Measurements from ENCODE around the gene LRRC26.

Gene LRRC26

GRCh38 chr9:137192448-137192780 is 22.6 kb upstream of the LRRC26 start:
- Histone ChIP-seq H3K27ac (no peak overlapping the region), H3K9me3 (no peaks in the 10 kb centered on the region), H3K27me3 (no peaks in the 10 kb centered on the region), H3K4me3 (ENCODE audit: low read depth in 1 of 2, low read length in 1 of 2) (no peak overlapping the region), H3K36me3 (peaks cover 18% of the 10 kb centered on the region), H3K4me1 (ENCODE audit: control insufficient read depth in 1 of 2, insufficient read depth in 1 of 2, low read depth in 1 of 2, low read length in 1 of 2) (peaks cover 23 to 26% of the 10 kb centered on the region in 2 experiments)
- TF ChIP-seq CTCF (IDR thresholded peaks at IDR 0.05), result no peak

DNA sequence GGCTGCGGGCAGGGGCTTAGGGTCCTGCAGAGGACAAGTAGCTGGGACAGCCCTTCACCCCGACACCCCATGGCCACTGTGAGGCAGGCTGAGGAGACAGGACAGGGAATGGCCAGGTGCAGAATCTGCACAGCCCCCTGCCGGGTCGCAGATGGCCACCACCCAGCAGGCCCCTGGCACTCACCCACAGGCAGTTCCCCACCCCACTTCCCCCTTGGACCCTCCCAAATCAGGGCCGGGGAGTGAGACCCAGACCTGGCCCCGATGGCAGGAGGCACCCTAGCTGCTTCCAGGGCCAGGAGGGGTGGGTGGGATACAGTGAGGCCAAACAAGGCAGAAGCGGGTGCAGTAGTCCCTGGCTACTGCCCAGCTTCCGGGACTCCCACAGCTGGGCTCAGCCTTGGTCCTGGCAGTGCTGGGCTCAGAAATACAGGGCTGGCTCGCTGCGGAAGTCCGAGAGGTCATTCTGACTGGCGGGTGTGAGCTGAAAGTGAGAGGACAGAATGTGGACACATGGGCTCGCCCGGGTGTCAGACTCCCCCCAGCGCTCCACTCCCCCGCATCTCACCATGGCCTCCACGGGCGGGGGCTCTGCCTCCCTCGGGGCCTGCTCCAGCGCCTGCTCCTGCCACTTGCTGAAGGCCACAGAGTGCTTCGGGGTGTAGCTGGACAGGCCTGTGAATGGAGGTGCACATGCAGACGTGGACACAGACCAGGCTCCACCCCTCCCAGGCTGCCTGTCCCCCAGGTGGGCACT is 22.0 kb upstream of the LRRC26 start:
- Histone ChIP-seq H3K36me3 (peaks cover 22% of the 10 kb centered on the region), H3K27ac (no peak overlapping the region), H3K4me1 (ENCODE audit: control insufficient read depth in 1 of 2, insufficient read depth in 1 of 2, low read depth in 1 of 2, low read length in 1 of 2) (peaks cover 28 to 31% of the 10 kb centered on the region in 2 experiments), H3K9me3 (no peaks in the 10 kb centered on the region), H3K27me3 (no peaks in the 10 kb centered on the region), H3K4me3 (ENCODE audit: low read depth in 1 of 2, low read length in 1 of 2) (no peak overlapping the region)
- no peak for TF ChIP-seq CTCF (IDR thresholded peaks at IDR 0.05)

DNA sequence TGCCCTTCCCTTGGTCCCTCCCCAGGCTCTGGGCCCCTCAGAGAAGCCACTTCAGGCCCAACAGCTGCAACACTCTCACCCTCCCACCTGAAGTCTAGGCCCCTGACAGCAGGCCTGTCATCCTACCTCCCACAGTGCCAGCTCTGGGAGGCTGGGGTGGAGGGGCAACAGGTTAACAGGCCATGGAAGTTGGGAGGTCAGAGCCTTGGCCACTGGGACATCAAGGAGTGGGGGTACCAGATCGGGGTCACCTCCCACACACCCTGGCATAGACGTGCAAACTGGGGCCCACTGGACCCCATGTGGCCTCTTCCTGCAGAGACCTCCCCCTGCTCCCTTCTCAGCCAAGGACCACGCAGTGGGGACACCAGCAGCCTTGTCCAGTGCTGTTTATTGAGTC is 21.4 kb upstream of the LRRC26 start:
- Histone ChIP-seq H3K9me3 (no peaks in the 10 kb centered on the region), H3K27me3 (no peaks in the 10 kb centered on the region), H3K27ac (no peak overlapping the region), H3K4me1 (ENCODE audit: control insufficient read depth in 1 of 2, insufficient read depth in 1 of 2, low read depth in 1 of 2, low read length in 1 of 2) (peaks cover 34% of the 10 kb centered on the region in 2 experiments), H3K36me3 (peaks cover 28% of the 10 kb centered on the region), H3K4me3 (ENCODE audit: low read depth in 1 of 2, low read length in 1 of 2) (no peak overlapping the region)
- TF ChIP-seq CTCF (IDR thresholded peaks at IDR 0.05), result no peak

- Histone ChIP-seq H3K36me3 (peaks cover 37% of the 10 kb centered on the region), H3K9me3 (no peaks in the 10 kb centered on the region), H3K27me3 (no peaks in the 10 kb centered on the region), H3K27ac (peak overlapping the region; percentile 98), H3K4me1 (ENCODE audit: control insufficient read depth in 1 of 2, insufficient read depth in 1 of 2, low read depth in 1 of 2, low read length in 1 of 2) (peaks cover 34% of the 10 kb centered on the region in 2 experiments), H3K4me3 (ENCODE audit: low read depth in 1 of 2, low read length in 1 of 2) (peak overlapping the region in 1 of 2 experiments; percentile 97)
- no peak for TF ChIP-seq CTCF (IDR thresholded peaks at IDR 0.05)
These were observed 20.5 kb upstream of the LRRC26 start for GRCh38 chr9:137190315-137190856.

DNA sequence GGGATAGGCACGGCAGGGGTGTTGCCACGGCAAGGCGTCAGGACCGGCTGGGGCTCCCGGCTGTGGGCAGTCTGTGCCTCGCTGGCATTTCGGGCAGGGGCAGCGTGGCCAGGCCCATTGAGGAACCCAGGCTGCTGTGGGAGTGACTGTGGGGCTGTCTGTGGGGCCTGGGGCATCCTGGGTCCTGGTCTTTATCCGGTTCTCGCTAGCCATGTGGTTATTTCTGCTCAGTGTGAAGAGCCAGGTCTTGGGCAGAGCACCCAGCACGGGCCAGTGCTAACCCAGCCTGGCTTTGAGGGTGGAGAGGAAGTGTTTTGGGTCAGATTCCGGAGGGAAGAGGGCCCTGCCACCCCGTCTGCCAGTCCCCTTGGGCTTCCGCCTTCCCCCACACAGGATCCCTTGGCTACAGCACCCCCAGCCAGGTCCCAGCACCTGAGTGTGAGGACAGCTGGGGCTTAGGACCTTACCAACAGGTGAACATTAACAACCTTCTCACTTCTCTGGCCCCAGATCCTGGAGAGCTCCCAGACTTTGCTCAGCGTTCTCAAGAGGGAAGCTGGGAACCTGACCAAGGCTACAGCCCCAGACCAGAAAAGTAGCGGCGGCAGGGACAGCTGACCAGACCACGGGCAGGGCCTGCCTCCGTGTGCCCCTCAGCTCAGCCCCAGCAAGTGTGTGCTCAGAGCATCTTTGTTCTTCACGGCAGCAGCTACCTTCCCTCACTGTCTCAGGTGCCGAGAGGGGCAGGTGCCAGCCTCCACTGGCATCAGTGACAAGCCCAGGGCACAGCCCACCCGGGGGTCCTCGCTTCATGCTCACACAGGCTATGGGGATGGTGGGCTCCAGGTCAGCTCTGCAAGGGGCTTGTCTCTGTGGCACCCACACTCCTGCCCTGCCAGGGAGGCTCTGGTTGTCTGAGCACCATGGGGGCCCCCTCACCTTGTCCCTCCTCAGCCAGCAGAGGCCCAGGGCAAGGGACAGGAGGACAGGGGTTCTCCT is 19.7 kb upstream of the LRRC26 start:
- H3K36me3 ChIP-seq, result peaks cover 45% of the 10 kb centered on the region
- no peaks in the 10 kb centered on the region for H3K9me3 ChIP-seq
- TF ChIP-seq CTCF (IDR thresholded peaks at IDR 0.05), result no peak
- no peaks in the 10 kb centered on the region for H3K27me3 ChIP-seq
- peaks cover 34% of the 10 kb centered on the region in 2 experiments for H3K4me1 ChIP-seq (ENCODE audit: control insufficient read depth in 1 of 2, insufficient read depth in 1 of 2, low read depth in 1 of 2, low read length in 1 of 2)
- H3K27ac ChIP-seq, result peak overlapping the region; percentile 98
- H3K4me3 ChIP-seq (ENCODE audit: low read depth in 1 of 2, low read length in 1 of 2), result peak overlapping the region; percentile 81 to 97
